ENCODE results near the gene TMC5.

GRCh38 chr16:19411298-19411697 lies 6.4 kb upstream of the TMC5 start:
- TF ChIP-seq, protein P1, sequence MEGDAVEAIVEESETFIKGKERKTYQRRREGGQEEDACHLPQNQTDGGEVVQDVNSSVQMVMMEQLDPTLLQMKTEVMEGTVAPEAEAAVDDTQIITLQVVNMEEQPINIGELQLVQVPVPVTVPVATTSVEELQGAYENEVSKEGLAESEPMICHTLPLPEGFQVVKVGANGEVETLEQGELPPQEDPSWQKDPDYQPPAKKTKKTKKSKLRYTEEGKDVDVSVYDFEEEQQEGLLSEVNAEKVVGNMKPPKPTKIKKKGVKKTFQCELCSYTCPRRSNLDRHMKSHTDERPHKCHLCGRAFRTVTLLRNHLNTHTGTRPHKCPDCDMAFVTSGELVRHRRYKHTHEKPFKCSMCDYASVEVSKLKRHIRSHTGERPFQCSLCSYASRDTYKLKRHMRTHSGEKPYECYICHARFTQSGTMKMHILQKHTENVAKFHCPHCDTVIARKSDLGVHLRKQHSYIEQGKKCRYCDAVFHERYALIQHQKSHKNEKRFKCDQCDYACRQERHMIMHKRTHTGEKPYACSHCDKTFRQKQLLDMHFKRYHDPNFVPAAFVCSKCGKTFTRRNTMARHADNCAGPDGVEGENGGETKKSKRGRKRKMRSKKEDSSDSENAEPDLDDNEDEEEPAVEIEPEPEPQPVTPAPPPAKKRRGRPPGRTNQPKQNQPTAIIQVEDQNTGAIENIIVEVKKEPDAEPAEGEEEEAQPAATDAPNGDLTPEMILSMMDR (IDR thresholded peaks at IDR 0.05) = no peak
- TF ChIP-seq POLR2A (IDR thresholded peaks at IDR 0.05) = no peak

Data from thyroid gland (tissue), 4 donors.